ENCODE data around the gene SNRNP25. TPM values are rescaled to one million over a fixed set of nuclear protein-coding genes. Genes with fewer than 3 reads are reported as not detected.

SNRNP25 gene
- polyA plus RNA-seq, 1 donor from 2014 or later, result 39.1 TPM

GRCh38 chr16:75580-76501 is 22.2 kb downstream of the SNRNP25 start:
- peaks cover 10% of the 10 kb centered on the region for H3K27me3 Mint-ChIP-seq
- H3K4me3 Mint-ChIP-seq, result peak overlapping the region in 2 of 4 donors; percentile 88 to 91
- no peaks in the 10 kb centered on the region for H3K36me3 Mint-ChIP-seq
- no peaks in the 10 kb centered on the region for H3K9me3 Mint-ChIP-seq
- peak overlapping the region in 1 of 3 donors; percentile 35 for H3K27ac Mint-ChIP-seq
- peaks cover 3 to 18% (median 12%) of the 10 kb centered on the region in 3 donors for H3K4me1 Mint-ChIP-seq

DNA sequence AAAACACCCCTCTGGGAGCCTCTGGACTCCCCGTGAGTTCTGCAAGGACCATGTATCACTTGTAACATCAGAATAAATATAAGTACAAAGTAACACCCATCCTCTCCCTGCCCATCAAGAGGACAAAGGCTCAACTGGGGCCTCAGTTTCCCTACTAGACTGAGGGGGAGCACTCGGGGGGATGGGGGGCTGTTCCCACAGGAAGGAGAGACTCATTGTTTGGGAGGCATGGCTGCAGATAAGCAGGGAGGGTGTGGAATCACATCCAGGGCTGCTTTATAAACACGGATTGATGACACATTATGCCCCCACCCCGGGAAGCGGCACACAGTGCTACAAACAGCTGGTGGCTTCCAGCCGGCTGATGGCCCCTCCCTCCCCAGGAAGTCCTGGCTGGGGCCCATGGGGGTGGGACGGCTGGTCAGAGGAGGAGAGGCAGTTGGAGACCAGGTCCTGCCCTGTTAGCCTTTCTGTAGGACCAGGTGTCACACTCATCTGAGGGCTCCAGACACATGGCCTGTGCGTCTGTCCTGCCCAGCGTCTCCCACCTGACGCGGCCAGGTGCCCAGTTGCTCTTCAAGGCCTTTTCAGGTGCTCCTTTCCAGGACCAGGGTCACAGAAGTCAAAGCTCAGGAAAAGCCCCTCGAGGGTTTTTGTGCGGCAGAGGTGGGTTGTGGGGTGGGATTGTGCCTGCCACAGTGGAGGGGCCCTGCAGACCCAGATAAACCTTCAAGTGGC is 23.1 kb downstream of the SNRNP25 start:
- H3K9me3 Mint-ChIP-seq, result no peaks in the 10 kb centered on the region
- H3K27me3 Mint-ChIP-seq, result peaks cover 6% of the 10 kb centered on the region
- peak overlapping the region in 2 of 3 donors; percentile 43 to 79 for H3K27ac Mint-ChIP-seq
- H3K36me3 Mint-ChIP-seq, result no peaks in the 10 kb centered on the region
- peaks cover 3 to 18% (median 12%) of the 10 kb centered on the region in 3 donors for H3K4me1 Mint-ChIP-seq
- H3K4me3 Mint-ChIP-seq, result peak overlapping the region; percentile 77 to 91 (median 86)

DNA sequence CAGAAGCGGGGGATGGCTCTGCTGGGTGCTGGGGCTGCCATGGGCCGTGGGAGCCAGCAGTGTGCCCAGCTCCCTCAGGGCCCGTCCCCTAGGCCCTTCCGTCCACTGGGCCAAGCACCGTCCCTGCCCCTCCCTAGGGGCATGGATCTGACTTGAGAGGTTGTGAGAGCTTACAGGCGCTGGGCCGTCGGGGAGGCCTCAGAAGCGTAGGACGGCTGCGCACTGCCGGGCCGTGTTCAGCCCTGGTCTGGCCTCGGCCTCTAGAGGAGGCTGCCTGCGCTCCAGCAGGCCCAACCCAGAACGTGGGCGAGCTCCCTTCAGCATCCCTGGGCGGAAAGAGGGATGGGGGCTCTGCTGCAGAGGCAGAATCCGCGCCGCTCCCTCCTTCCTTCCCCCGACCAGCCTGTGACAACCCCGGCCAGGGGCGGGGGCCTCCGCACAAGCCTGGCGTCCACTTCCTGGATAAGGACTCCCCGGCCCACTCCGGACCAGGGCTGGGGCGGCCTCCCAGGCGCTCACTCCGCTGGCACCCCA is 23.7 kb downstream of the SNRNP25 start:
- peak overlapping the region in 2 of 3 donors; percentile 43 to 79 for H3K27ac Mint-ChIP-seq
- H3K27me3 Mint-ChIP-seq, result peaks cover 5% of the 10 kb centered on the region
- H3K36me3 Mint-ChIP-seq, result no peaks in the 10 kb centered on the region
- no peaks in the 10 kb centered on the region for H3K9me3 Mint-ChIP-seq
- peaks cover 3 to 18% (median 12%) of the 10 kb centered on the region in 3 donors for H3K4me1 Mint-ChIP-seq
- peak overlapping the region; percentile 77 to 91 (median 86) for H3K4me3 Mint-ChIP-seq

DNA sequence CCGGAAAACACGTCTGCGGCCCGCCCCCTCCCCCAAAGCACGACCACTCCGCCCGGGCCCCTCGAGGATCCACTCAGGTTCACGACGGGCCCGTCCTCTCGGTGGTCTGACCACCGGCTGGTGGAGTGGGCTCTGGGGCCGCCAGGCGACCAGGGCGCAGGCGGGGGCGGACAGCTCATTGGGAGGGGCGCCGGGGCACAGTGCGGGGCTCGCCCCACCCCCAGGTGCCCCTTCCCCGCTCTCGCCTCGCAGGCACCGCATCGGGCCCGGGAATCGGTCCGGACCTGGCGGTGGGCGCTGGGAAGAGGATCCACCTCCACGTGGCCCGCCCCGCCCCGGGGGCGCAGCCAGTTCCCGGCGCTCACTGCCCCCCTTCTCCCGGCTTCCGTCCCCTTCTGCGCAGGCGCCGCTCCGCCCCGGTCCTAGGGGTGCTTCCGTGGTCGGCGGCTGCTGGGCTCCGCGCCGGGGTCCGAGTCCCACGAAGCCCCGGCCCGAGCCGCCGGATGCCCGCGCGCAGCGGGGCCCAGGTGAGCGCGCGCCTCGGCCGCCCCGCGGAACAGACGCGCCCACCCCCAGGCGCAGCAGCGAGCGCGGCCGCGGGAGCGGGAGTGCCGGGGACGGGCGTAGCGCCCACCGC is 24.3 kb downstream of the SNRNP25 start, which contains the start of gene MPG:
MPG (plus strand) TSS at position 419 of the 637 bp plus-strand sequence; CDS start at position 504, 85 bp downstream.
- Mint-ChIP-seq H3K4me3 (peak within 1 kb of the TSS; percentile 86 to 95 (median 94)), H3K27ac (peak within 1 kb of the TSS; percentile 71 to 93 (median 91)), H3K9me3 (no peaks in the 10 kb centered on the region), H3K27me3 (peaks cover 3% of the 10 kb centered on the region), H3K36me3 (no peaks in the 10 kb centered on the region), H3K4me1 (peaks cover 3 to 16% (median 10%) of the 10 kb centered on the region in 3 donors)

DNA sequence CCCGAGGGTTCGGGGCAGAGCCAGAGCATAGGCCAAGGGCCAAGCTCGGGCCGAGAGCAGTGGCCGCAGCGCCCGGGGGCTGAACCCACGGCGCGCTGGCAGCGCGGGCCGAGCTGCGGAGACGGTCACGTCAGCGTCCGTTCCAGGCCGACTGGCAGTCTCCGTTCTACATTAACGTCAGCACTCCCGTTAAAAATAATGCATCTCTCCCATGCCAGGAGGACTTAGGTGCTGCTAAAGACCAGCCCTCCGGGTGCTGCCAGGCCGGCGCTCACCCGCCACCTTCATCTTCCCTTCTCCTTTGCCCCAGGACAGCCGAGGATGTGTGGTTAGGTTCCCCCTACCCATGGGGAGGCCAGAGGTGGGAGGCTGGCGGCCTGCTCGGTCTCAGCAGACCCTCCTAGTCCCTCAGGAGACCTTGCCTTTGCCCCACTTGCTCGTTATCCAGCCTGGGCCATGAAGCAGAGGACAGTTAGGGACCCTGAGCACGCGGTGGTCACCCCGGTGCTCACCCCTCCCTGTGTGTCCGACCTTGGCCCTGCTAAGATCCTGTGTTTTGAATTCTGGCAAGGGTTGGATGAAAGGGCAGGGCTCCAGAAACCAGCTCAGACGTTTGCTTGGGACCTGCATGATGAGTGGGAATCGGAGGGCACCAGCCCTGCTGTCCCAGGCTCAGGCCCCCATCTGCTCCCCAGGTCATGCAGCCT is 25.0 kb downstream of the SNRNP25 start:
- H3K9me3 Mint-ChIP-seq, result no peaks in the 10 kb centered on the region
- H3K27ac Mint-ChIP-seq, result peak overlapping the region; percentile 71 to 93 (median 91)
- no peaks in the 10 kb centered on the region for H3K27me3 Mint-ChIP-seq
- H3K4me1 Mint-ChIP-seq, result peaks cover 5 to 15% (median 10%) of the 10 kb centered on the region in 3 donors
- no peaks in the 10 kb centered on the region for H3K36me3 Mint-ChIP-seq
- peak overlapping the region; percentile 86 to 95 (median 94) for H3K4me3 Mint-ChIP-seq

- Mint-ChIP-seq H3K27me3 (peaks cover 2% of the 10 kb centered on the region), H3K4me3 (peak overlapping the region; percentile 86 to 95 (median 94)), H3K27ac (peak overlapping the region; percentile 71 to 93 (median 91)), H3K9me3 (no peaks in the 10 kb centered on the region), H3K36me3 (no peaks in the 10 kb centered on the region), H3K4me1 (peaks cover 11 to 22% (median 14%) of the 10 kb centered on the region in 3 donors)
Observed at GRCh38 chr16:79151-80054, 25.8 kb downstream of the SNRNP25 start.

DNA sequence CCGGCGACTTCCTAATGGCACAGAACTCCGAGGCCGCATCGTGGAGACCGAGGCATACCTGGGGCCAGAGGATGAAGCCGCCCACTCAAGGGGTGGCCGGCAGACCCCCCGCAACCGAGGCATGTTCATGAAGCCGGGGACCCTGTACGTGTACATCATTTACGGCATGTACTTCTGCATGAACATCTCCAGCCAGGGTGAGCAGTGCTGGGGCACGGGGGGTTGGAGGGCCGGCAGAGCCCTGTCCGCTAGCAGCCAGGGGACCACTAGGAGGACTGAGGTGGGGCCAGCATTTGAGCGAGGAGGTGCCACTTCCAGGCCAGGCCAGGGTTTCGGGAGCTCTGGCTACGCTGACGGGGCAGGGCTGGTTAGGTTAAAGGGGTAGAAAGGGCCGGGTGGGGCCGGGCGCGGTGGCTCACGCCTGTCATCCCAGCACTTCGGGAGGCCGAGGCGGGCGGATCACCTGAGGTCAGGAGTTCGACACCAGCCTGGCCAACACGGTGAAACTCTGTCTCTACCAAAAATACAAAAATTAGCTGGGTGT is 29.5 kb downstream of the SNRNP25 start:
- Mint-ChIP-seq H3K4me1 (peaks cover 14 to 23% (median 19%) of the 10 kb centered on the region in 3 donors), H3K9me3 (no peaks in the 10 kb centered on the region), H3K27ac (peak overlapping the region in 2 of 3 donors; percentile 74 to 90), H3K4me3 (peak overlapping the region in 2 of 4 donors; percentile 32 to 39), H3K27me3 (peaks cover 2% of the 10 kb centered on the region), H3K36me3 (no peaks in the 10 kb centered on the region)

DNA sequence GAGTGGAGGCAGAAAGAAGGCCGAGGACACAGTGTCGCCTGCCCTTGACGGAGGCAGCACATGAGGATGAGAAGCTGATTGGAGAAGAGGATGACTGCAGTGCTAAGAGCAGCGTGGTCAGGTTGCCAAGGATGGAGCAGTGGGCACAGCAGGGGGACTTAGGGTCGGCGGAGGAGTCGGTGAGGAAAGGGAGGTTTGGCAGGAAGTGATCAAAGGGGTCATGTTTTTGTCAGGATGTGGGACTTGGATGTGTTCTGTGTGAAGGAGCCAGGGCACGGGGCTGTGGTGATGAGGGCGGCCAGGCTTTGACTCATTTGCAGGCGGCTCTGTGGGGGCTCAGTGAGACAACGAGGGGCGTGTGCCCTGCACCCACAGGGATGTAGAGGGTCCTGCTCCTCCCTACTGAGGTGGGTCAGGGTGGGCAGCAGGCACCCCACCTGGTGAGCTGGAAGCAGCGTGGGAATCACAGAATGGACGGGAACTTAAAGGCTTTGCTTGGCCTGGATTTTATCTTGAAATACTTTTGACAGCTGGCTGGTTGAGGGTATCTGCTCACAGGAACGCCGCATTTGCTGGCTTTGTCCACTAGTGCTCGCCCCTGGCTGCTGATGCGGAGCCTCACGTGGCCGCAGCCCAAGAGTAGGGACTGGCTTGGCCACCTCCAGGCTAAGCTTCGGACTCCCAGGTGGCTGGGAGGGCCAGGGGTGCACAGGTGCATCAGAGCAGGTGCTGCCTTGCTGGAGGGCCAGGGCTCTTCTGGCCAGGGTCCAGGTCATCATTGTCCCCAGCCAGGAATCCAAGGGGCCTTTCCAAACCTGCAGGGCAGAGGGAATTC is 30.4 kb downstream of the SNRNP25 start:
- Mint-ChIP-seq H3K4me3 (peak overlapping the region in 2 of 4 donors; percentile 49 to 72), H3K4me1 (peaks cover 14 to 20% (median 16%) of the 10 kb centered on the region in 3 donors), H3K27ac (peak overlapping the region; percentile 90 to 95 (median 95)), H3K36me3 (no peaks in the 10 kb centered on the region), H3K9me3 (no peaks in the 10 kb centered on the region), H3K27me3 (peaks cover 2% of the 10 kb centered on the region)

- Mint-ChIP-seq H3K9me3 (no peaks in the 10 kb centered on the region), H3K4me3 (peak overlapping the region; percentile 30 to 85 (median 60)), H3K27me3 (peaks cover 2% of the 10 kb centered on the region), H3K4me1 (peaks cover 14 to 18% (median 16%) of the 10 kb centered on the region in 3 donors), H3K27ac (peak overlapping the region; percentile 90 to 95 (median 95)), H3K36me3 (no peaks in the 10 kb centered on the region)
Observed at GRCh38 chr16:84718-85406, 31.2 kb downstream of the SNRNP25 start.

DNA sequence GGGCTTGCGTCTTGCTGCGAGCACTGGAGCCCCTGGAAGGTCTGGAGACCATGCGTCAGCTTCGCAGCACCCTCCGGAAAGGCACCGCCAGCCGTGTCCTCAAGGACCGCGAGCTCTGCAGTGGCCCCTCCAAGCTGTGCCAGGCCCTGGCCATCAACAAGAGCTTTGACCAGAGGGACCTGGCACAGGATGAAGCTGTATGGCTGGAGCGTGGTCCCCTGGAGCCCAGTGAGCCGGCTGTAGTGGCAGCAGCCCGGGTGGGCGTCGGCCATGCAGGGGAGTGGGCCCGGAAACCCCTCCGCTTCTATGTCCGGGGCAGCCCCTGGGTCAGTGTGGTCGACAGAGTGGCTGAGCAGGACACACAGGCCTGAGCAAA is 31.8 kb downstream of the SNRNP25 start:
- Mint-ChIP-seq H3K27me3 (peaks cover 2% of the 10 kb centered on the region), H3K4me1 (peaks cover 14 to 18% (median 16%) of the 10 kb centered on the region in 3 donors), H3K36me3 (no peaks in the 10 kb centered on the region), H3K27ac (peak overlapping the region; percentile 31 to 95 (median 90)), H3K4me3 (no peak overlapping the region), H3K9me3 (no peaks in the 10 kb centered on the region)

DNA sequence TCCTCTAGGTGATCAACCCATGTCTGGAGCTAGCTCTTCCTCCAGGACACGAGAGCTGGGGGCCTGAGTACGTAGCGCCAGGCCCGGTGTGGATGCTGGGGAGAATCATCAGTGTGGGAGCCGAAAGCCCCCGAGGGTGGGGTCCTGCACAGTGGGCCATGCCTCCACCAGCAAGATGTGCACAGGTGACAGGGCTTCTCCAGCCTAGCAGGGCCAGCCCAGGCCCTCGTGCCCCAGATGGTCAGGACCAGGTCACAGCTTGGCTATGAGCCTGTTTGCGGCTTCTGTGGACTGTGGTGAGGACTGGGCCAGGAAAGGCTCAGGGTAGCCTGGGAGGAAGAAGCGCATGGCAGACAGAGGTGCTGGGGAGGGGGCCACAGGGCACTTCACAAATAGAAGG is 32.2 kb downstream of the SNRNP25 start:
- Mint-ChIP-seq H3K9me3 (no peaks in the 10 kb centered on the region), H3K4me1 (peaks cover 14 to 18% (median 16%) of the 10 kb centered on the region in 3 donors), H3K4me3 (no peak overlapping the region), H3K36me3 (no peaks in the 10 kb centered on the region), H3K27me3 (peaks cover 2% of the 10 kb centered on the region), H3K27ac (peak overlapping the region; percentile 31 to 74 (median 53))
